GM20431 (cell line): ENCODE data around the gene SYCP2L.
"Not testable (repeated sequence)": the region's sequence is repeated elsewhere in the genome, so short reads cannot be mapped to it uniquely, and the experiment has no call there.

Source experiments
- in situ Hi-C: fragments of 300-500 bp; cut with MseI, MboI; formaldehyde crosslinking; loops from one replicate; pipeline ENCODE4 v1.15.0; 2020; ENCODE audit warnings: low sequenced_read_pairs; ENCODE audit not compliant: unreplicated experiment

Gene SYCP2L

DNA sequence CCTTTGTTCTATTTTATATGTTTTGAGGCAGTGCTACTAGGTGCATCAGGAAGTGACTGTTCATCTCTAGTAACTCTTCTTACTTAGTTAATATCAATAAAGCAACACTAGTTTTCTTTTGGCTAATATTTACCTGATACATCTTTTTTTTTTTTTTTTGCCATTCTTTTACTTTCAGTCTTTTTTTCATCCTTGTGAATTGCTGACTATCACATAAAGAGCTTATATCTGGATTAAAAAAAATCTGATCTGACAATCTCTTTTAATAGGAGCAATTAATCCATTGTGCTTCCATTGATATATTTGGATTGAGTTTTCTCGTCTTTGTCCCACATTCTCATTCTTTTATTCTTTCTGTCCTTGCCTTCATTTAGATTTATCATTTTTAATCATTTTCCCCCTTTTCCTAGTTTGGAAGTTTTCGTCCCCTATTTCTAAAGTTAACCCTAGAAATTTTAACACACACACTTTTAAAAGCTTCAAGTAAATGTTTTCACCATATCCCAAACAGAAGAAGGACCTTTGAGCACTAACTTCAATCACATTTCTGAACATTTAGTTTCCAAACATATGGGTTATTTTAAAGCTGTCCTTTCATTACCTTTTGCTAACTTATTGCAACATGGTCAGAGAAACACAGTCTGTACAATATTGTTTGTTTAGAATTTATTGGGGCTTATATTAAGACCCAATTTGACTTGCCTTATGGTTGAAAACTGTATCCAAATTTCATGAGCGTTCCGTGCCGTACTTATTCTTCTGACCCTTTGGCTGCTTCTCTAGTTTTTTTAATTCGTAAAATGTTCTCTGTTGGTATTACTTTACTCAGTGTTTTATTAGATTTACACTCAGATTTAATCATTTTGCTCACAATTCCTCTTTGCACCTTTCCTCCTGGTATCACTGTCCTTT, 63.0 kb downstream of the SYCP2L start:
- in situ Hi-C loops: loop anchor here (10.0 to 25.0 kb wide), 2 partner anchors 105 to 612 kb away; no protein-coding TSS in a partner anchor

DNA sequence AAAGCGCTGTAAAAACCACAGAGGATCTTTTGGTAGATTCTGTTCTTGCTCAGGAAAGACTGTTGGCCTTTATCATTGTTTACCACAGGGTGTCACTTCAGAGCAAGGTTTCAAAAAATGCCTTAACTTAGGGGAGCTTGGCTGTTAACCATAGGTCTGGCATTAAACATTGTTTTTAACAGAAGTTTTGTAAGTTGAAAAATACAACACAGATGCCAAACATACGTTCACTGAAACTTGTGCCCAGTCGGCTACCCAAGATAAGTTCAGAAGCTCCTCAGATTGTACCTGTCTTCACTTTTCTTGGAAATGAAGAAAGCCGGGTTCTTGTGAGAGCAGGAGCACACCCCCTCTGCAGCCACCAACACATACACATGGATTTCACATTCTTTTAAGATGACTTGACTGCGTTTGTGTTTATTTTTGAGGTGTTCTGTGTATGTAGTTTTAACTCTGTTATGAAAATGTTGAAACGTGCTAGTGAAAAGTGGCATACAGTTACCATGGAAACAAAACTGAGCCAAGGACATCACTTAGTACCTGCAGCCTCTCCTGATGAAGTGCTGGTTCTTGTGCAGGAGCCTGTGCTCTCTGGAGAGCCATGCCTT, 64.9 kb downstream of the SYCP2L start:
- in situ Hi-C loops: loop anchor here (10.0 to 25.0 kb wide), 2 partner anchors 103 to 611 kb away; no protein-coding TSS in a partner anchor

DNA sequence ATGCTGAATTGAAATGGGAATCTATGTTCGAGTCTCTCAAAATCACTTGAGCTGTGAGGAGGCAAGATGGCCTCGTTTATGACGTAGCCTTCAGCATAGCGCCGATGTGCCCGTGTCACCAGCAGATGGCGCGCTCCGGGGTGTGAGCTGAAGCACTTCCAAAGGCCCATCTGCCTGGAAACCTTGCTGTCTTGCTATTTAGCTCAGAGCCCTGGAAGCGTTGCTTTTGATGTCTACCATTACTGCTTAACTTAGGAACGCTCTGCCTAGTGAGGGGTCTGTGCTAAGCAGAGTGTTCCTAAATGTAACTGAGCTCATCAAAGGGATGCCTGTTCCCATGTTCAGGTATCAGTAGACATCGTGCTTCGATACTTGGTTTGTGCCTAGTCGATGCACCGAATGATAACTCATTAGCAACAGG, 67.7 kb downstream of the SYCP2L start:
- in situ Hi-C loops: loop anchor here (10.0 to 25.0 kb wide), 2 partner anchors 100 to 608 kb away; no protein-coding TSS in a partner anchor

DNA sequence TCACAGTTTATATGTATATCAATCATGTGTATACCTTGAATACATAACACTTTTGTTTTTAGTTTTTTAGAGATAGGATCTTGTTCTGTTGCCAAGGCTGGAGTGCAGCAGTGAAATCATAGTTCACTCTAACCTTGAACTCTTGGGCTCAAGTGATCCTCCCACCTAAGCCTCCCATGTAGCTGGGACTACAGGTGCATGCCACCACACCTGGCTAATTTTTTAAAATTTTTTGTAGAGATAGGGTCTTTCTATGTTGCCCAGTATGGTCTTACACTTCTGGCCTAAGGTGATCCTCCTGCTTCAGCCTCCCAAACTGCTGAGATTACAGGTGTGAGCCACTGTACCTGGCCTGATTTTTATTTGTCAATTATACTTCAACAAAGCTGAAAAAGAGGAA, 69.9 kb downstream of the SYCP2L start:
- in situ Hi-C loops: loop anchor here (10.0 to 25.0 kb wide), 2 partner anchors 98 to 606 kb away; no protein-coding TSS in a partner anchor

DNA sequence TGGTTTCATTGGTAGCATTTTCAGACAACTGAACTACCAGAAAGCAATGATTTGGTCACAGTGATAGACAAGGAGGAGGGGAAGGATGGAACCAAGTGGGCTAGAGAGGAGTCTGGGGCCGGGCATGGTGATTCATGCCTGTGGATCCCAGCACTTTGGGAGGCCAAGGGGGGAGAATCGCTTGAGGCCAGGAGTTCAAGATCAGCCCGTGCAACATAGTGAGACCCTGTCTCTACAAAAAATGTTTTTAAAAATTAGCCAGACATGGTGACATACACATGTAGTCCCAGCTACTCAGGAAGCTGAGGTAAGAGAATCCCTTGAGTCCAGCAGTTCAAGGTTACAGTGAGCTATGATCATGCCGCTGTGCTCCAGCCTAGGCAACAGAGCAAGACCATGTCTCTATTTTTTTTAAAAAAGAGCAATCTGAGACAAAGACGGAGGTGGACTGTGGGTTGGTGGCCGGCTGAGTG, 70.6 kb downstream of the SYCP2L start:
- in situ Hi-C loops: loop anchor here (10.0 to 25.0 kb wide), 2 partner anchors 97 to 605 kb away; no protein-coding TSS in a partner anchor

DNA sequence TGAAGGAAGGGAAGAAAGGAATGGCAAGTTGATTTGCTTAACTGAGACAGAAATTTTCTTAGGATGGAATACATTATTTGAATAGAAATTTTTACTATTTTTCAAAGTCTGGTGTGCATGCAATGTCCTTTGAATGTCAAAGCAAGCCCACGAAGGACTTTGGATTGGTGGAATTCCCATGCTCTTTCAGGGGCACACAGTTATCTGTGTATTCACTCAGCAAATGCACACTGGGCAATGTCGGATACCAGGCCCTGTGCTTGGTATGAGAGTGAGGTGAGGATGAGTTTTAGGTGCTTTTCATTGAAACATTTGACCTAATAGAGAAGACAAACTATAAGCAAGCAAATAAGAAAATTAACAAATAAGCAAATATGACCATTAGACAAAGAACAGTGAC, 73.3 kb downstream of the SYCP2L start:
- in situ Hi-C loops: loop anchor here (25.0 kb wide), 1 partner anchor 602 kb away; no protein-coding TSS in a partner anchor

DNA sequence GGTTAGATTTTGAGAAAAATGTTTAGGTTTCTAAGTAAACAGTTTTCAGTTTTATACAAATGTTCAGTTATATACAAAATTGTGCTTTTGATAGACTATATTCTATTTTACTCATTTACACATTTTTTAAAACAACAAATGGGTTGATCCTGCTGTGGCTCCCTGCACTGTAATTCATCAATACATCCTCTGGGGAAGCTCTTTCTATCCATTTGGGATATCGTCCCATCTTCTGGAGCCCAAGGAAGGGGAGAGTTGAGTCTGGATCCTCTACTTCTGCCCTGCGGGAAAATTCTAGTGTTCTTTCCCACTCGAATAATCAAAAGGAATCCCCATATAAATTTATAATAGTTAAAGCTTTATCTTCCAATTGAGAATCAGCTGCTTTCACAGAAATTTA, 75.0 kb downstream of the SYCP2L start:
- in situ Hi-C loops: loop anchor here (25.0 kb wide), 1 partner anchor 600 kb away; no protein-coding TSS in a partner anchor

DNA sequence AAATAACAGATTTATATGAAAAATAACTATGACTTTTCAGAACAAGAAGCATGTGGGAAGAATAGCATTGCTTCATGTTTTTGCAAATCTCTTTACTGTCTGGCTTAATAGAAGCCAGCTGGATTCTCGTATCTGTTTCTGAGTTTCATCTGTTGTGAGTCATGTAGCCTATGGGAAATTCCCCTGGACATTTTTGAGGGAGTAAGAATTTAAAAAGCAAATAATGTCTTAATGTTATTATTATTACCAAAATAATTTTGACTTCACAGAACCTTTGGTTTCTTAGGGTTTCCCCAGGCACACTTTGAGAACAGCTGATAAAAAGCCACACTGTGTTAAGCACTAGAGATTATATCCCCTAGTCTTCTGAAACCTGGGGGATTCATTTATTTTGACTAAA, 75.8 kb downstream of the SYCP2L start:
- in situ Hi-C loops: loop anchor here (25.0 kb wide), 1 partner anchor 600 kb away; no protein-coding TSS in a partner anchor

DNA sequence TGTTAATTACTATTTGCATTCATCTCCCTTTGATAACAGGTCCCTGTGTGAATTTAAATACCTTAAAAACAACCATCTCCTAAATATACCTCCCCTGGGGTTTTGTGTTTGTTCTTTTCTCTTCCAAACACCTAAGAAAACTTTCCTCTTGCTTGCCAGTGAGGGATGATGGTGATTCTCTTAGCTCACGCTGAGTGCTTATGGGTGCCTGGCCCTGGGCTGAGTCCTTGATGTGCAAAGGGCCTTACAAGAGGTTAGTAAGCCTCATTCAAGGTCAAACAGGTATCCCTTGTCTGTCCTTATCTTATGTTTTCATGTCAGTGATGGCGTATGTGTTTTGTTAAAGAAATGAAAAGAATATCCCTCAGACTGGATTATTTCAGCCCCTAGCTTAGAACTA, 76.3 kb downstream of the SYCP2L start:
- in situ Hi-C loops: loop anchor here (25.0 kb wide), 1 partner anchor 599 kb away; no protein-coding TSS in a partner anchor

DNA sequence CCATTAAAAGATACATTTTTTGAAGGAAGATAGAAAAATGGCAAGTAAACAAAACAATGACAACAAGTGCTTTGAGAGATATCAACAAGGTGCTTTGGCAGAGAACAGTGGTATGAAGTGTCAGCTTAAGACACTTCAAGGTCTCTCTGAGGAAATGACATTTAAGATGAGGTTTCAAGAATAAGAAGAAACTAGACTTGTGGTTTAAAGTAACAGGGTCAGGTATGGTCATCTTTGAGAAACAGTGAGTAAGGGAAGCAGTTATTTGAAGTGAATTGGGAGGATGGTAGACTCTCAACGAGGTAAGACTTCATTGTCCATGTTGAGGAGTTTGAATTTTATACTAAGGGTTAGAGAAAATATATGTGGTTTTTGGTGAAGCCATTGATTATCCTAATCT, 77.8 kb downstream of the SYCP2L start:
- in situ Hi-C loops: loop anchor here (25.0 kb wide), 1 partner anchor 598 kb away; no protein-coding TSS in a partner anchor

DNA sequence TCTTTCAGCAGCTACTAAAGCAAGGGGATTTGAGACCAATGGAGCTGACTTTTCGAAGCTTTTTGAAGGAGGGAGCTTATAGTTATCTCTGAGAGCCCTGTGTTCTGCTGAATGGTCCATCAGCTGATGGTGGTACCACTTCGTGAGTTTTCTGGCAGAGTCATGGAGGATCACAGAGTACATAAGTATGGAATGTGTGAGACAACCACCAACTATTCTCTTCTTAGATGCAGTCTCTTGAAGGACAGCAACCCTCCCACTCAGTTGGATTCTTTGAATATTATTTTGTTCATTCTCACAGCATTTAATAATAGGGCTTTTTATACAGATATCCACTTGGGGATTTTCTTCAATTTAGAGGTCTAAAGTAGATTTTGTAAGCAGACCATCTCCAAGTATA, 81.9 kb downstream of the SYCP2L start:
- in situ Hi-C loops: loop anchor here (25.0 kb wide), 1 partner anchor 594 kb away; no protein-coding TSS in a partner anchor

DNA sequence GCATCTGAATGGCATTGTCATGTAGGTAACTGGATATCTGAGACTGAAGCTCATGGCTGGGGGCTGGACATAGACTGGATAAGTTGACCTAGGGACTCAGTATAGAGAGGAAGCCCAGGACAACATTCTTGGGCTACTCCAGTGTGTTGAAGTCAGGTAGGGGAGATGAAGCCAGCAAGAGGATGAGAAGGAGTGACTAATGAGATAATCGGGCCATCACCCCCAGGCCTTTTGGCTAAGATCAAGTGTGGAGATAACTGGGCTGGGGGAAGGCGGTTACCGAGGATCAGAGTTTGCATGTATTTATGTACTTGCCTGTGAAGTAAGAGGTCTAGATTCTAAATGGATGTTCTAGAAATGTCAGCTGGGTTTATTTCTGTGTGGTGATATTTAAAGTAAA, 83.9 kb downstream of the SYCP2L start:
- in situ Hi-C loops: loop anchor here (25.0 kb wide), 1 partner anchor 592 kb away; no protein-coding TSS in a partner anchor

DNA sequence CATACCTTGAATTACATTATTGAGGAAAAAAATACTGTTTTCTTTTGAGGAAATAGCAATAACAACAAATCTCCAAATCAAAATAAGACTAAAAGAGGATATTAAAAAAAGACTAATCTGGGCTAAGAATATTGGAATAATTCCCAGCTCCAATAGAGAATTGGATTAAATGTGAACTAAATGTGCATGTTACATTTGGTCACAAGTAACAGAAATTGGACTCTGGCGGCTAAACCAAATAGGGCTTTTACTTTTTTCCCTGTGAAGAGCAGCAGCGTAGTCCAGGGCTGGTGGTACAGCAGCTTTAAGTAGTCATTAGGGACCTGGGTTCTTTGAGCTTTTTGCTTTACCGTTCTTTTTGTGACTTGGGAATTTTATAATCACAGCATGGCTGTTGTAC, 85.3 kb downstream of the SYCP2L start:
- in situ Hi-C loops: loop anchor here (25.0 kb wide), 1 partner anchor 590 kb away; no protein-coding TSS in a partner anchor

DNA sequence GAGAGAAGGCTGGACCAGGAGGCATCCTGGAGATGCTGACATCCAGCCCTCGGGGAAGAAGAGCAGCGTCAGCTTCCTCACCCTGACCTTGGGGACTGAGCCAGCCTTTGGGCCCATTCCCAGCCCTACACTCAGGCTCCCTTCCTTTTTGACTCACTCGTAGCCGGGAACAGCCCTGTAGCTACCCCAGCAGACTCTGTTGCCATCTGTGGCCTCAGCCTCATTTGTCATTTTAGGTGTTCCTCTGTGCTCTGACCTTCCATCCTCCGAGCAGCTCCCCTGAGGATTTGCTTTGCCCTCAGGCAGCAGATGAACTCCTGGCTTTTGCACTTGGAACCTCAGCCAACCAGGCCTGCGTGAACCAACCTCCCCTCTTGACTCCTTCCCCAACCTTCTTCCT, 89.7 kb downstream of the SYCP2L start:
- in situ Hi-C loops: no loop called here

DNA sequence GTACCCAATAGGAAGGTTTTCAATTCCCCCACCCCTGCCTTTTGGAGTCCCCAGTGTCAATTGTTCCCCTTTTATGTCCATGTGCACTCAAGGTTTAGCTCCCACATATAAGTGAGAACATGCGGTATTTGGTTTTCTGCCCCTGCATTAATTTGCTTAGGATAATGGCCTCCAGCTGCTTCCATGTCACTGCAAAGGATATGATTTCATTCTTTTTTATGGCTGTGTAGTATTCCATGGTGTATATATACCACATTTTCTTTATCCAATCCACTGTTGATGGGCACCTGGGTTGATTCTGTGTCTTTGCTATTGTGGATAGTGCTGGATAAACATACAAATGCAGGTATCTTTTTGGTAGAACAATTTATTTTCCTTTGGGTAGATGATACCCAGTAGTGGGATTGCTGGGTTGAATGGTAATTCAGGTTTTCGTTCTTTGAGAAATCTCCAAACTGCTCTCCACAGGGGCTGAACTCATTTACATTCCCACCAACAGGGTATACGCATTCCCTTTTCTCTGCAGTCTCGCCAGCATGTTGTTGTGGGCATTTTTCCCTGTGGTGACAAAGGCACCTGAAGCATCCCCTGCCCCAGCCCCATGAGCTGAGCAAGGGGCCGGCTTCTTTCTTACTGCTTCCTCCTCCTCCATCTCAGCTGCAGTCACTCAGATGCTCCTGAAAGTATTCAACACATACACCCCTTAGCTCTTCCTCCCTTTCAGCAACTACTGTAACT, 90.5 kb downstream of the SYCP2L start:
- in situ Hi-C loops: no loop called here

DNA sequence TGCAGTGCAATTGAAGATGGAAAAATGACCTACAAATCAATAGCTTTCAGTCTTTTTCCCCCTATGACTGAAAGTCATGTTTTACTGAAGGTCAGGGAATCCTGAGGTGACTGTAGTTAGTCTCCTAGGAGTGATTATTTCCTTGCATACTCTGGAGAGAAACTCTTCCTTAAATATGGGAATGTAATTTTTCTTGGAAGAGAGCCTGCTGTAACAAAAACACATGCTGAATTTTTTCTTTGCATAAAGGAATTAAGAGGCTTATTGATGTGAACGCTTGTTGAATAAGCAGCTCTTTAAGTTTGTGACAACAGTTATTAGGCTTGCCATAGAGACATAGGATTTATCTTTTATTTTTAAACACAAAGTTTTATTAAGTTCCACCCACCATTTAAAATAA, 92.8 kb downstream of the SYCP2L start:
- in situ Hi-C loops: no loop called here

DNA sequence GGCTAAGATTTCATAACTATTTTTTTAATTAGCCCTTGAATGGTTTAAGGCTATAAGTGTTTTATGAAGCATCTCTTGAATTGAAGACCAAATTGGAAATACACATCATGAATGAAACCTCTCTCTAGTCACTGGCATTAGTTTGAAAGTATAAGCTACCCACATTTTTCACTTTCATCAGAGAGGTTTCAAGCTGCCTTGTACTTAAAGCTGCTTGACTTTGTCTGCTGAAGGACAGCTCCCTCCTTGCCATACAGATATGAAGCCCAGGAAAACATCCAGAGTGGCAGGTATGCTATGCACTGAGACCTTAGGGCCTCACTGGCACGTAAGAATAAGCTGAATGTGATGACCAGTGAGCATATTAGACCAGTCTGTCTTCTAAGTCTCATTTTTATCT, 94.6 kb downstream of the SYCP2L start:
- in situ Hi-C loops: no loop called here

DNA sequence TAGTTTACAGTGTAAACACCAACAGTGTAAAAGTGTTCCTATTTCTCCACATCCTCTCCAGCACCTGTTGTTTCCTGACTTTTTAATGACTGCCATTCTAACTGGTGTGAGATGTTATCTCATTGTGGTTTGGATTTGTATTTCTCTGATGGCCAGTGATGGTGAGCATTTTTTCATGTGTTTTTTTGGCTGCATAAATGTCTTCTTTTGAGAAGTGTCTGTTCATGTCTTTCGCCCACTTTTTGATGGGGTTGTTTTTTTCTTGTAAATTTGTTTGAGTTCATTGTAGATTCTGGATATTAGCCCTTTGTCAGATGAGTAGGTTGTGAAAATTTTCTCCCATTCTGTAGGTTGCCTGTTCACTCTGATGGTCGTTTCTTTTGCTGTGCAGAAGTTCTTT, 98.1 kb downstream of the SYCP2L start:
- in situ Hi-C loops: not testable (repeated sequence)

DNA sequence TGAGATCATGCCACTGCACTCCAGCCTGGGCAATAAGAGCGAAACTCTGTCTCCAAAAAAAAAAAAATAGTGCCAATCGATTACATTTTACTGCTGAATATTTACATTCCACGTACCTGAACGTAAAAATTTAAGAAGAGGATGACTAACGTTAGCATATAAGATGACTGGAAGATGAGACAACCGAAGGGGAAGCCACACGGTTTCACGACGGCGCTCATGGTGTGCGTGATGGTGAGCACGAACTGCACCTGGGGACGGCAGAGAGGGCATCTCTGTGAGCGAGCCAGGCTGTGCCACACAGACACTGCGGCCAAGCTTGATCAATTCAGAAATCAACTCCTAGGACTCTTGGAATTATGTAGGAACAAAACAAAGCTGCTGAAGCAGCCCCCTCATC, 102.7 kb downstream of the SYCP2L start:
- in situ Hi-C loops: no loop called here

DNA sequence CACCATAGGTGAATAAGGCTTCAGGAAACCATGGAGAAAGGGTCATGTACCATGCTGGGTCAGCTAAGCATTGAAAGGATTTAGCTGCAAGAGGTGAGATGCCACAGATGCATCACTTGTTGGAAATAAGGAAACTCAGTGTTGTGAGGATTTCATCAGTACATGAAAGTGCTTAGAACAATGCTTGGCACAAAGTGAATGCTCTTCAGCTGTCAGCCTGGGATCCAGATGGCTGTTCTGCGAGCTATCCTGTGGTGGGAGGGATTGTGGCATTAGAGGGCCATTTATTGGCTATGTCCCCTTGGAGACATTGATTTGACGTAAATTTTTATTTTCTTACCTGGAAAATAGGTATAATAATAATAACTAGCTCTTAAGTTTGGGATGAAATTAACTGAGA, 104.3 kb downstream of the SYCP2L start:
- in situ Hi-C loops: no loop called here
